RWPE2 (cell line): ENCODE measurements around the gene ANO5.

Experiments
- ATAC-seq: fragments of 200-7000 bp; cut with Tn5 transposase; 3 replicates; pipeline ENCODE4 v1.9.1; 2021; ENCODE audit warnings: low read depth
- DNase-seq: peaks from one replicate; pipeline ENCODE4 v3.0.0-alpha.2; 2020; ENCODE audit warnings: low spot score
- H3K27ac ChIP-seq: fragments of 450-650 bp; 2 replicates; pipeline ENCODE4 v1.5.1; 2017; ENCODE audit warnings: mild to moderate bottlenecking; ENCODE audit not compliant: poor library complexity, severe bottlenecking
- H3K27me3 ChIP-seq: fragments of 250-450 bp; sonication (Bioruptor Pico); 2 replicates; pipeline ENCODE4 v1.5.1; 2021; ENCODE audit warnings: mild to moderate bottlenecking, moderate library complexity; ENCODE audit not compliant: insufficient read depth, poor library complexity, severe bottlenecking
- H3K36me3 ChIP-seq: fragments of 250-450 bp; sonication (Bioruptor Pico); 2 replicates; pipeline ENCODE4 v1.5.1; 2020; ENCODE audit warnings: low read depth, mild to moderate bottlenecking, moderate library complexity
- H3K4me1 ChIP-seq: fragments of 250-450 bp; sonication (Bioruptor Pico); 2 replicates; pipeline ENCODE4 v1.5.1; 2021; ENCODE audit warnings: mild to moderate bottlenecking, moderate library complexity; ENCODE audit not compliant: insufficient read depth, poor library complexity, severe bottlenecking
- H3K4me3 ChIP-seq: fragments of 250-450 bp; sonication (Bioruptor Pico); 2 replicates; pipeline ENCODE4 v1.5.1; 2021; ENCODE audit warnings: mild to moderate bottlenecking, moderate library complexity; ENCODE audit not compliant: severe bottlenecking
- H3K9me3 ChIP-seq: fragments of 250-450 bp; sonication (Bioruptor Pico); 2 replicates; pipeline ENCODE4 v1.5.1; 2021; ENCODE audit warnings: mild to moderate bottlenecking, moderate library complexity; ENCODE audit not compliant: severe bottlenecking
- TF ChIP-seq, protein P1 (sequence below): fragments of 450-650 bp; IDR thresholded peaks from one replicate; pipeline ENCODE4 v1.5.1; 2017; ENCODE audit warnings: mild to moderate bottlenecking, moderate library complexity; ENCODE audit not compliant: poor library complexity, severe bottlenecking

ANO5 gene

DNA sequence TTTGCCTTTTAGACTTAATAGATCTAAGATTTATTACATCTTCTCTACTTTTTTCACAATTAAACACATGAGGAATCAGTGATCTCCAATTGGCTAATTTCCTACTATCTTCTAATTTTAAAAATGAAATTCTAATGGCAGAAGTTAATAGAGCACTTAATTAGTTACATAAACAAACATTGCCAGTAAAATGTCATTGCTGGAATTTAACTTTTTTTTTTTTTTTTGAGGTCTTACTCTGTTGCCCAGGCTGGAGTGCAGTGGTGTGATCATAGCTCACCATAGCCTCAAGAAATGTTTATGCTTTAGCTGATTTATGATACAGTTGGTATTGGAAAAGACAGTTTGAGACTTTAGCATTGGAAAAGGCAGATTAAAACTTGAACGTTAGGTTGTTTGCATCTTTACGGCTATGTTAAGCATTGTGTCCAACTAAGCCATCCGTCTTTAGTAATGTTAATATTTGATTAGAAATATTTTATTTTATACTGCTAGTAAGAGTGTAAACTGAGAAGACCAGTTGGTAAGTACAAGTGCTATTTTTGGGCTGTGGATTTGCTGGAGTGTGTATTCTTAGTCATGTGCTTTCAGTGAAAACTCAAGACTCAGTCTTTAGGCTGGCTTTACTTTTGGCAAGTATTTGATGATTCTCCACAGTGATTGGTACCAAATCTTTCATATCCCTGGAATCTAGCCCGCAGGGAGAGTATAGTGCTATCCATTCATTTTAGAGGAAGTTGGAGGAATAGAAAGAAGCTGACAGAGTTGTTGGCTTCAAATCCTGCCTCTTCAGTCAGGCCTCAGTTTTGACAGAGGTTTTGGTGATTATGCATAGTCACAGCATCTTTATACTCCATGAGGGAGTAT, 4.5 kb downstream of the ANO5 start:
- H3K36me3 ChIP-seq = no peaks in the 10 kb centered on the region
- no peak overlapping the region for H3K4me3 ChIP-seq
- no peak for DNase-seq
- TF ChIP-seq, protein P1, sequence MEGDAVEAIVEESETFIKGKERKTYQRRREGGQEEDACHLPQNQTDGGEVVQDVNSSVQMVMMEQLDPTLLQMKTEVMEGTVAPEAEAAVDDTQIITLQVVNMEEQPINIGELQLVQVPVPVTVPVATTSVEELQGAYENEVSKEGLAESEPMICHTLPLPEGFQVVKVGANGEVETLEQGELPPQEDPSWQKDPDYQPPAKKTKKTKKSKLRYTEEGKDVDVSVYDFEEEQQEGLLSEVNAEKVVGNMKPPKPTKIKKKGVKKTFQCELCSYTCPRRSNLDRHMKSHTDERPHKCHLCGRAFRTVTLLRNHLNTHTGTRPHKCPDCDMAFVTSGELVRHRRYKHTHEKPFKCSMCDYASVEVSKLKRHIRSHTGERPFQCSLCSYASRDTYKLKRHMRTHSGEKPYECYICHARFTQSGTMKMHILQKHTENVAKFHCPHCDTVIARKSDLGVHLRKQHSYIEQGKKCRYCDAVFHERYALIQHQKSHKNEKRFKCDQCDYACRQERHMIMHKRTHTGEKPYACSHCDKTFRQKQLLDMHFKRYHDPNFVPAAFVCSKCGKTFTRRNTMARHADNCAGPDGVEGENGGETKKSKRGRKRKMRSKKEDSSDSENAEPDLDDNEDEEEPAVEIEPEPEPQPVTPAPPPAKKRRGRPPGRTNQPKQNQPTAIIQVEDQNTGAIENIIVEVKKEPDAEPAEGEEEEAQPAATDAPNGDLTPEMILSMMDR = no peak
- ATAC-seq = no peak
- peaks cover 30% of the 10 kb centered on the region for H3K27me3 ChIP-seq
- no peaks in the 10 kb centered on the region for H3K4me1 ChIP-seq
- no peaks in the 10 kb centered on the region for H3K9me3 ChIP-seq
- no peak overlapping the region for H3K27ac ChIP-seq

DNA sequence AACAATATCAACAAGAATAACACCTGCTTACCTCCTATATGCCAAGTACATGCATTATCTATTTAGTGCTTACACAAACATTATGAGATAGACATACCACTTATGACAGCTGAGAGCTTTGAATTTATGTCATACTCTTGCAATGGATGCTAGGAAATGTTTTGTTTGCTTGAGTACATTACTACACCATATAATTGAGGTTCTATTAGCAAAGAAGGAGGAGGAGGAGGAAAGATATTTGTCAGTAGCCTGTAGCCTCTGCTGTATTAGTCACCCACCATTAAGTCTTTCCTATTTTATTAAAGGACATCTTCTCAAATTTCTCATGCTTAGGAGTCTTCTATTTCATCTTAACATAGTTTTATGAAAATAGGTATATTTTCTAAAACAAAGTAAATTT, 6.4 kb downstream of the ANO5 start:
- Histone ChIP-seq H3K27ac (no peak overlapping the region), H3K4me1 (no peaks in the 10 kb centered on the region), H3K9me3 (no peaks in the 10 kb centered on the region), H3K36me3 (no peaks in the 10 kb centered on the region), H3K27me3 (peaks cover 14% of the 10 kb centered on the region), H3K4me3 (no peak overlapping the region)
- no peak for ATAC-seq
- TF ChIP-seq, protein P1 = no peak
- DNase-seq = no peak

DNA sequence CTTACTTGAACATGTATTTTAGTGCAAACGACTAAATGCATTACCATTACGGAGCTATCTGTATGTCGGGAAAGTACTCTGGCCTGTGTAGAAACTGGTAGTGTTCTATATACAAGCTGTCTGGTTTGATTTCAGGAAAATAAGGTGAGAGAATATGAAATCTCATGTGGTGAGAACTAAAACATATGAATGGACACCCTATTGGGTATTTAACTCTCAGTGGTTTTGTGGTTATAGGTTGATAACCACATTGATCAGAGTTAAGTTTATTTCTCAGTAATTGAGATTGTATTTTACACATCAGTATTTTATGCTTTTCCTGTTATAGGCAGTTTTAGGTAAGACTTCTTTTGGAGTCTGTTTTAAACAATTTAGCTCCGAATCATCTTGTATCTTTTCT, 10.4 kb downstream of the ANO5 start:
- Histone ChIP-seq H3K27me3 (peaks cover 3% of the 10 kb centered on the region), H3K4me1 (no peaks in the 10 kb centered on the region), H3K4me3 (no peak overlapping the region), H3K36me3 (no peaks in the 10 kb centered on the region), H3K9me3 (no peaks in the 10 kb centered on the region), H3K27ac (no peak overlapping the region)
- ATAC-seq (no peak), DNase-seq (no peak)
- TF ChIP-seq, protein P1 = no peak

DNA sequence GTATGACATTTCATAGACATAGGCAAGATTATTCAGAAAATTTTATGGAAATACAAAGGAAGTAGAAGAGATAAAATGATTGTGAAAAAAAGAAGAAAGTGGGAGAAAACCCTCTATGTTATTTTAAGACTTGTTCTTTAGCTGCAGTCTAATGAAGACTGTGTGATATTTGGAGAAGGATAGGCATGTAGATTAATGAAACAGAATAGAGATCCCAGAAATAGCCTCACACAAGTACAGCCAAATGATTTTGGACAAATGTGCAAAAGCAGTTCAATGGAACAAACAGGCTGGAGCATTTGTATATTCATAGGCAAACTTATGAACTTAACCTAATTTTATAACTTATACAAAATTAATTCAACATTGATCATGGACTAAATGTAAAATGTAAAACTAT, 14.3 kb downstream of the ANO5 start:
- no peak for ATAC-seq
- no peak overlapping the region for H3K27ac ChIP-seq
- peaks cover 3% of the 10 kb centered on the region for H3K27me3 ChIP-seq
- no peaks in the 10 kb centered on the region for H3K36me3 ChIP-seq
- no peak for DNase-seq
- no peaks in the 10 kb centered on the region for H3K9me3 ChIP-seq
- no peak overlapping the region for H3K4me3 ChIP-seq
- TF ChIP-seq, protein P1 = no peak
- no peaks in the 10 kb centered on the region for H3K4me1 ChIP-seq

DNA sequence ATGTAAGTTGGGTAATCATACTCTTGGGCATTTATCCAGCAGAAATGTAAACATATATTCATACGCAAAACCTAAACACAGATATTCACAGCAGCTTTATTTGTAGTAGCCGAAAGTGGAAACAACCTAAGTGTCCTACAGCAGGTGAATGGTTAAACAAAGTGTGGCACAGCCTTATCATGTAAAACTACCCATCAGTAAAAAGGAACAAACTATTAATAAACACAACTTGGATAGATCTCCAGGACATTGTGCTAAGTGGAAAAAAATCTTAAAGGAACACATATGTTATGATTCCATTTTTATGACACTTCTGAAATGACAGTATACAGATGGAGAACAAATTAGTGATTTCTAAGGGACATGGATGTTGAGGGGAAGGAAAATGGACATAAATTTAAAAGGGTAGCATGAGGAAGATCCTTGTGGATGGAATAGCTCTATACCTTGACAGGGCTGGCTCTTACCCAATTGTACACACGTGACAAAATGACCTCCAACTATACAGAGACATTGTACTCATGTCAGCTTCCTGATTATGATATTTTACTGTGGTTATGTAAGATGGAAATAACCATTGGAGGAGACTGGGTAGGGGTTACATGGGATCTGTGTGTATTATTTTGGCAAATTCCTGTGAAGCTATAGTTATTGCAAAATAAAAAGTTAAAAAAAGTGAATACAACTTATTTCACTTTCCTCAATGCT, 15.4 kb downstream of the ANO5 start:
- peaks cover 3% of the 10 kb centered on the region for H3K27me3 ChIP-seq
- ATAC-seq = no peak
- DNase-seq = no peak

More for the DNA sequence above, 15.4 kb downstream of the ANO5 start:
- Histone ChIP-seq H3K9me3 (no peaks in the 10 kb centered on the region), H3K4me1 (no peaks in the 10 kb centered on the region), H3K4me3 (no peak overlapping the region), H3K27ac (no peak overlapping the region), H3K36me3 (no peaks in the 10 kb centered on the region)
- TF ChIP-seq, protein P1 = no peak
